ENCODE data around the gene TMC6.
A peak's percentile ranks its signal among the peaks of the same experiment; 100 is the strongest.
"Not testable (repeated sequence)": the region's sequence is repeated elsewhere in the genome, so short reads cannot be mapped to it uniquely, and the experiment has no call there.

The TMC6 gene, protein sequence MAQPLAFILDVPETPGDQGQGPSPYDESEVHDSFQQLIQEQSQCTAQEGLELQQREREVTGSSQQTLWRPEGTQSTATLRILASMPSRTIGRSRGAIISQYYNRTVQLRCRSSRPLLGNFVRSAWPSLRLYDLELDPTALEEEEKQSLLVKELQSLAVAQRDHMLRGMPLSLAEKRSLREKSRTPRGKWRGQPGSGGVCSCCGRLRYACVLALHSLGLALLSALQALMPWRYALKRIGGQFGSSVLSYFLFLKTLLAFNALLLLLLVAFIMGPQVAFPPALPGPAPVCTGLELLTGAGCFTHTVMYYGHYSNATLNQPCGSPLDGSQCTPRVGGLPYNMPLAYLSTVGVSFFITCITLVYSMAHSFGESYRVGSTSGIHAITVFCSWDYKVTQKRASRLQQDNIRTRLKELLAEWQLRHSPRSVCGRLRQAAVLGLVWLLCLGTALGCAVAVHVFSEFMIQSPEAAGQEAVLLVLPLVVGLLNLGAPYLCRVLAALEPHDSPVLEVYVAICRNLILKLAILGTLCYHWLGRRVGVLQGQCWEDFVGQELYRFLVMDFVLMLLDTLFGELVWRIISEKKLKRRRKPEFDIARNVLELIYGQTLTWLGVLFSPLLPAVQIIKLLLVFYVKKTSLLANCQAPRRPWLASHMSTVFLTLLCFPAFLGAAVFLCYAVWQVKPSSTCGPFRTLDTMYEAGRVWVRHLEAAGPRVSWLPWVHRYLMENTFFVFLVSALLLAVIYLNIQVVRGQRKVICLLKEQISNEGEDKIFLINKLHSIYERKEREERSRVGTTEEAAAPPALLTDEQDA

DNA sequence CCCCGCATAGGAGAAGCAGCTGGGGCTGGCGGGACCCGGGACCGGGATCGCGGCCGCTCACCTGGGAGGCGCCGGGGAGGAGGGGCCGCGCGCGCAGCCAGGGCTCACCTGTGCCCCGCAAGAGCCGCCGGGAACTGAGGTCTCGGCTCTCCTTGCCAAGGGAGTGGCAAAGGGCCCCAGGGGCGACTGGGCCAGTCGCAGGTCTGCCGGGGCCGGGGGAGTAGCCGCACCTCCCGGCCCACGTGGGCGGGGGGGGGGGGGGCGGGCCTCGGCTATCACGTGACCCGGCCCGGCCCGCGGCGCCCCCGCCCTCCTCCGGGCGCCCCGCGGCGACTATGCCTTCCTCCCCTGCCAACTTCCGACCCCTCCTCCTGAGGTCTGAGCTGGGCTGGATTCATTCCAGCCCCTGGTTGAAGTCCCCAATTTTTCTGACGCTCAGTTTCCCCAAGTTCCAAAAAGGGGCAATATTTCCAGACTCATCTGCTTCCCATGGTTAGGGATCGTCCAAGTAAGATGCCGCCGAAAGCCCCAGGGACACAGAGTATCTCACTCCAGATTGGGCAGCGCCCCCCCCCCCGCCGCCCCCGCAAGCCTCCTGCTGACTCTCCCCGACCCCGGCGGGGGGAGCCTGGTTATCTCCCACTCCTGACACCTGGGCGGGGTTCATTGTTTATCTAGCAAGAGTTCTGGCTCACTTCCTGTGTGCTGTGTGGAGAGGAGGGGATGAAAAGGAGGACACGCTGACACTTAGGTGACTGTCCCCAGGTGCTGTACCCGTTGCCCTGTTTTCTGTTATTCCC is at the start of gene TMC6:
TMC6 (minus strand) TSS at position 205 of the 800 bp plus-strand sequence. CDS start 1,923 bp downstream, outside the sequence.
- DNase-seq (ENCODE audit: low spot score): peak; percentile 65

DNA sequence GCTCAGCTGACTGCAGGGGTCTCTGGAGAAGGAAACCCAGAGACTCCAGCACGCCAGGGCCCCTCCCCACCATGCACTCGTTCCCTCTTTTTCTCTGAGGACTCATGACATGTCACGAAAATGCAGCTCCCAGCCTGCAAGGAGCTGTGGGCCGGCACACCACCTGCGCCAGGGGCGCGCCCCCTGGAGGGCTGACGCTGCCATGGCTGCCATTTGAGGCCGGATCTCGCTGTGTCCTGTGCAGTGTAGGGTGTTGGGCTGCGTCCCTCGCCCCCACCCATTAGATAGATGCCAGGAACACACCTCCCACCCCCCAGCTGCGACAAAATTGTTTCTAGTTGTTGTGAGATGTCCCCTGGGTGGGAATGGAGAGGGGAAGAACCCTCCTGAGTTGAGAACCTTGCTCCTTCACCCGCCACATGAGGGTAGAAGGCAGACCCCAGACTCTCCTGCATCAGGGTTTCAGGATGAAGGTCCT is 48.0 kb upstream of the TMC6 start:
- DNase-seq (ENCODE audit: low spot score): no peak

DNA sequence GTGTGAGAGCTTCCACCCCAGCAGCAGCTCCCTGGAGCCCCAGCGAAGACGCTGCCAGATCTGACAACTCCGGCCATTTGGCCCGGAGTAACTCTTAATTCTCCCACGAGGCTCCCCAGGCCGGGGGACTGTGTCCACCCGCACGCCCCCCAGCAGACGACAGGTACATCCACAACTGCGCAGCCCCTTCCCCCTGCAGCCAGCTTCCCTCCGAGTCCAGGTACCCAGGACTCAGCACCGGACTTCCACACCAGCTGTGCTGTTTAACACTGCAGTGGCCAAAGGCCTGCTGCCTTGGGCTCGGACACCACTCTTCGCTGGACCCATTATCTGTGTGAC is 47.1 kb upstream of the TMC6 start:
- DNase-seq (ENCODE audit: low spot score): no peak

DNA sequence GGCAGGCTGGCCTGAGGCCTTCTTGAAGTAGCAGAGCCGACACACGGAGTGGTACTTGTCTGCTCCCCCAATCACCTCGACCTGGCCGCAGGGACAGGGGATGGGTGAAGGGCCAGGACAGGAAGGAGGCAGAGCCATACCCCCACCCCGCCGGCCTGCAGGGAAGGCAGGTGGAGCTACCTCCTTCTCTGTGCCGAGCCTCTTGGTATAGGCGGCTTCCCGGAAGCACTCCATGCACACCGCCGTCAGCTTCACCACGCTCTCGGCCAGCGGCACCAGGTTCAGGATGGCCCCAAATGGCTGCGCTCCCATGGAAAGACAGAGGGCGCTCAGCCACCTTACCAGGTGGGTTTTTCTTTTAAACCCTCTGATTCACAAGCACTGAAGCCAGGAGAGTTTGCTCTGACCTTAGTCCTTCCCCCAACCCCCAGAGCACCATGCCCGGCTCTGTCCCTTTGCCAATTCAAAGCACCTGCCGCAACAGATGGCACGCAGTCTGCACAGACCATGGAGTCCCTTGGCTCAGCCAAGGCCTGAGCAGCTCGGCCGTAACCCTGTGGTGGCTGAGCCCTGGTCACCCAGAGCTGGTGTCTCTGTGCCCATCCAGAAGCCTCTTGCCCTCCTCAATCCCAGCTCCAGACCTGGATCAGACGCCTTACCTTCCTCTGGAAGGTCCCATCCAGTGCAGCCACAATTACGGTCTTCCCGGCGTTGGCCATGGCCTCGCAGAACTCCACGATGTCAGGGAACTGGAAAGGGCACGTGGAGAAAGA is 46.5 kb upstream of the TMC6 start:
- DNase-seq (ENCODE audit: low spot score): no peak

DNA sequence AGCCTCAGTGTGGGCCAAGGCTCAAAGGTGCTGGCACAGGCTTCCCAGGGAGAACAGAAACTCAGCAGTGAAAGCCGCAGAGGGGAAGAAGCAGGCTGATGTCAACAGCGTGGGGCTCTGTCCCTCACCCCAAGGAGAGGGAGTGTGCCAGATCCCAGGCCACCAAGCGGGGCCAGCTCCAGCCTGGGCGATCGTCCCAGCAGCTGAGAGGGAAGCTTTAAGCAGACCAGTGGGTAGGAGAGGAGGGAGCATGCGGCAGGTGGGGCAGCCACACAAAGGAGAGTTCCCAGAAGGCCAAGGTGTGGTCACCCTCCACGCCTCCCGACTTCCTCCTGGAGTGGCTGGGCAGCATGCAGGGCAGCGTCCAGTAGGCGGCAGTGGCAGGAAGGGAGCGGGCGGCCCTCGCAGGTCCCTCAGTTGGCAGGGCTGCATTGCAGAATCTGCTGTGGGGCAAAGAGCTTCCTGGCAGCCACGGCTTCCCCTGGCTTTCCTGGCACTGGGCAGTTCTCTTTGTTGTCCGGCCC is 45.9 kb upstream of the TMC6 start:
- no peak for DNase-seq (ENCODE audit: low spot score)

DNA sequence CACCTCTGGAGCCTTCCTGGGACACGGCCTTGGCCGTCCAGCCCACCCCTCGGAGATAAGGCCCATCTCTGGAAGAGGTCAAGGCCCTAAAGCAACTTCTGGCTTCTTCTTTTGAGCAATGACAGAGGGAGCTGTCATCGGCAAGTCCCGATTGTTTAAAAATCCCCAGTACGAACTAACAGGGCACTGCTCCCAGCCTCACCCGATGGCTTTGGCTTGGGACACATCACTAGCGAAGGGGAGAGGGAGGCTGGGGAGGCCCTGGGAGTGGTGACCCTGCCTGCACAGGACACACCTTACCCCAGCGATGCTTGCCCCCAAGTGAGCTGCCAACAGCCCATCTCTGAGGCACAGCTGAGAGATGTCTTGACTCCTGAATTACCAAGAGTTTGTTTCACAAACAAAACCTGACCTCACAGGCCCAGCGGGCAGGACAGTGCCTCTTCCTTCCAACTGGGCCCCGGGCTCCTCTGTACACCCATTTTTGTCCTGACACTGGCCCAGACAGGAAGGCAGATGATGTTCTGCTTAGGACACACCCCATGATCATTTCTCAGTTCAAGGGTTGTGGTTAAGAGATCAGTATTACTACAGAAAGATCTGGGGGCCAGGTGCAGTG is 44.7 kb upstream of the TMC6 start:
- no peak for DNase-seq (ENCODE audit: low spot score)

DNA sequence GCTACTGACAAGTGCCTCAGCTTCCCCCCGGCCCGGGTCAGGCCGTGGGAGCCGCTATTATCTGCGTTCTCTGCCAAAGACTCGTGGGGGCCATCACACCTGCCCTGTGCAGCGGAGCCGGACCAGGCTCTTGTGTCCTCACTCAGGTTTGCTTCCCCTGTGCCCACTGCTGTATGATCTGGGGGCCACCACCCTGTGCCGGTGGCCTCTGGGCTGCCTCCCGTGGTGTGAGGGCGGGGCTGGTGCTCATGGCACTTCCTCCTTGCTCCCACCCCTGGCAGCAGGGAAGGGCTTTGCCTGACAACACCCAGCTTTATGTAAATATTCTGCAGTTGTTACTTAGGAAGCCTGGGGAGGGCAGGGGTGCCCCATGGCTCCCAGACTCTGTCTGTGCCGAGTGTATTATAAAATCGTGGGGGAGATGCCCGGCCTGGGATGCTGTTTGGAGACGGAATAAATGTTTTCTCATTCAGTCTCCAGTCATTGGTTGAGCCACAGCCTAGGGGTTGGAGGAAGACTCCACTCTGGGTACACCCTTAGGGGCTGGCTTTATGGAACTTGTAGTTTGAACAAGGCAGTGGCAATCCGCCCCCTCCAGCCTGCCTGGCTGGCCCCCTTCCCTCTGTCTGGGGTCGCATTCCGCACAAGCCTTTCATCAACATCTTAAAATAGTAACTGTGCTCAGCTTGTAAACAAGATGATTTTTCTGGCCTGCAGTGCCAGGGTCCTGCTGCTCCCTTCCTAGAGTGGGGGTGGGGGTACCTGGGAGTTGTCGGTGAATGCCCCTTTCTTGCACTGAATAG is 43.9 kb upstream of the TMC6 start:
- no peak for DNase-seq (ENCODE audit: low spot score)

DNA sequence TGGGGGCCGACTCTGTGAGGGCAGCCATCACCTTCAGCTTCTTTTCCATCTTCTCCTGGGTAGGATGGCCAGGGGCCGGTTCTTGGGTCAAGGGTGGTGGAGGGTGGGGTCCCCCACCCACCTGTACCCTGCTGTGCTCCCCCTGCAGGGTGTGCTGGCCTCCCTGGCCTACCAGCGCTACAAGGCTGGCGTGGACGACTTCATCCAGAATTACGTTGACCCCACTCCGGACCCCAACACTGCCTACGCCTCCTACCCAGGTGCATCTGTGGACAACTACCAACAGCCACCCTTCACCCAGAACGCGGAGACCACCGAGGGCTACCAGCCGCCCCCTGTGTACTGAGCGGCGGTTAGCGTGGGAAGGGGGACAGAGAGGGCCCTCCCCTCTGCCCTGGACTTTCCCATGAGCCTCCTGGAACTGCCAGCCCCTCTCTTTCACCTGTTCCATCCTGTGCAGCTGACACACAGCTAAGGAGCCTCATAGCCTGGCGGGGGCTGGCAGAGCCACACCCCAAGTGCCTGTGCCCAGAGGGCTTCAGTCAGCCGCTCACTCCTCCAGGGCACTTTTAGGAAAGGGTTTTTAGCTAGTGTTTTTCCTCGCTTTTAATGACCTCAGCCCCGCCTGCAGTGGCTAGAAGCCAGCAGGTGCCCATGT is 43.2 kb upstream of the TMC6 start:
- not testable (repeated sequence) for DNase-seq (ENCODE audit: low spot score)

DNA sequence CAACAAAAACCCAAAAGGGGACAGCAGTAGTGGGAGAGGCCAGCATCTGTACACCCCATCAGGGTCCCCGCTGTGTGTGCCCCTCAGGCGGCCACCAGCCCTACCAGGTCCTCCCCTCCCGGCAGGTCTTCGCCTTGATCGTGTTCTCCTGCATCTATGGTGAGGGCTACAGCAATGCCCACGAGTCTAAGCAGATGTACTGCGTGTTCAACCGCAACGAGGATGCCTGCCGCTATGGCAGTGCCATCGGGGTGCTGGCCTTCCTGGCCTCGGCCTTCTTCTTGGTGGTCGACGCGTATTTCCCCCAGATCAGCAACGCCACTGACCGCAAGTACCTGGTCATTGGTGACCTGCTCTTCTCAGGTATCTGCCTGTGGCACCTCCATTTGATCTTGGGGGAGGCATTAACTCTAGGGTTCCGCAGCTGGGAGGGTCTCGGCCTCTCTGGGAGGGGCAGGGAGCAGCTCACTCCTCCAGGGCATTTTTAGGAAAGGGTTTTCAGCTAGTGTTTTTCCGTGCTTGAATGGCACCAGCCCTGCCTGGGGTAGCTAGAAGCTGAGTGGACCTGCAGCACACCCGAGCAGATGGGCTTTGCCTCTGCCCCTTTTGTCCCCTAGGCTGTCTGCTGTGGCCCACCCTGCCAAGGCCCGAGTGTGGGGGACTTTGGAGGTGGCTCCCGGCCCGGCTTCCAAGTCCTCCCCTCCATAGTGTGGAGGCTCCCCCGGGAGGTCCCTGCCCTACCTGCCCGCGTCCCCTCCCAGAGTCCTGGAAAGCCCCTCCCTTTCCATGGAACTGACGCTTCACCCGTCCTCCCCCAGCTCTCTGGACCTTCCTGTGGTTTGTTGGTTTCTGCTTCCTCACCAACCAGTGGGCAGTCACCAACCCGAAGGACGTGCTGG is 42.4 kb upstream of the TMC6 start:
- DNase-seq (ENCODE audit: low spot score): no peak

DNA sequence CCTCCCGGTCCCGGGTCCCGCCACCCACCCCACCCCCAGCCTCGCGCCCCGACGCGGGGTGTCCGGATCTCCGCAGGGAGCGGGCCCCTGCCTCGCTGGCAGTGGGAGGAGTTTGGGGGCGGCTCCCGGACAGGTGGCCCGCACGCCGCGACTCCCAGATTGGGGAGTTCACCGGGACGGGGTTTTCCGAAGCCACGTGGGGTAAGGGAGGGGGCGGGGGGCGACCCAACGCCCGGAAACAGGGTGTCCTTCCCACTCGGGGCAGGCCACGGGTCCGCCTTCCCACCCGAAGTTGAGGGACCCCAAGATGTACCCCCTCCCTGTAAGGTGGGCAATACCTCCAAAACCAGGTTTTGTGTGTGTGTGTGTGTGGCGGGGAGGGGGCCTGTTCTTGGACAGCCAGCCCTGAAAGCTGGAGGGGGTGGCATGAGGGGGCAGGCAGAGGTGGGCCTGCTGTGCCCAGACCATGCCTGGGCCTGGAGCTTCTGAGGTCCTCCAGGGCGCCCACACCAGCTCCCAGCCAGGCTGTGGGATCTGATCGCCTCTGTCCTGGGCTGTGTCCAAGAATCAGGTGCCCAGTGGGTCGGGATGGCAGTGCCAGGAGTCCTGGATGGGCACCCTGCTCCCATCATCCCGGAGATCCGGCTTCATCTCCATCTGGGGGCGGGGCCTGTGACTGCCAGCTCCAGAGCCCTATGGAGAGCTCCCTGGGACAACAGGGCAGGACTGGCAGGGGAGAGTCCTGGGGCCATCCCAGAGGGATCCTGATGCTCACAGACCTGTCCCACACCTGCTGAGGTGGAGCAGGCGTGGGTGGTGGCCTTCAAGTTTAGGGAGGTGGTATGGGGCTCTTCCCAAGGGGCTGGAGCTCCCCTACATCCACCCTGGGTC is 40.6 kb upstream of the TMC6 start:
- peak; percentile 73 for DNase-seq (ENCODE audit: low spot score)

DNA sequence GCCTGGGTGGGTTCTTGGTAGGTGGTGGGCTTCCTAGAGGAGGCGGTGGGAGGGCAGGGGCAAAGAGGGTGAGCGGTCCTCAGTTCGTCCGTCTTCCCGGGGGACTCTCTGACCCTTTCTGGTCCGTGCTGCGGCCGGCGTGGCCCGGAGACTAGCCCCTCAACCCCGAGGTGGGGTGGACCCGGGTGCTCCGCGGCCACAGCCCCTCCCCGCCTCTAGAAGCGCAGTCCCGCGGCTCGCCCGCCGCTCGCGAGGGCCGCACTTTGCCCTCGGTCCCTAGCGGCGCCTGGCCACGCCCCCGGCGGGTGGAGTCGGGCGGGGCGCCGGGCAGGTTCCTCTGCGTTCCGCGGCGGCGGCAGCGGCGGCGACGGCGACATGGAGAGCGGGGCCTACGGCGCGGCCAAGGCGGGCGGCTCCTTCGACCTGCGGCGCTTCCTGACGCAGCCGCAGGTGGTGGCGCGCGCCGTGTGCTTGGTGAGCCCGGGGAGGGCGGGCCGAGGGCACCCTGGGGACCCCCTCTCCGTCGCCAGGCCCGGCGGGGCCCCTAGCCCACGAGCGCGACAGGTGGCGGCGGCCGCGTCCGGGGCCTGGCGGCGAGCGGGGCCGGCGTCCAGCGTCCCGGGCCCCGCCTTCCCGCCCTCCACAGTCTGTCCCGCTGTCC is 39.8 kb upstream of the TMC6 start, which contains the start of gene SYNGR2:
SYNGR2 (plus strand) TSS at position 340 of the 661 bp plus-strand sequence; CDS start at position 376, 36 bp downstream.
- peak; percentile 81 for DNase-seq (ENCODE audit: low spot score)

DNA sequence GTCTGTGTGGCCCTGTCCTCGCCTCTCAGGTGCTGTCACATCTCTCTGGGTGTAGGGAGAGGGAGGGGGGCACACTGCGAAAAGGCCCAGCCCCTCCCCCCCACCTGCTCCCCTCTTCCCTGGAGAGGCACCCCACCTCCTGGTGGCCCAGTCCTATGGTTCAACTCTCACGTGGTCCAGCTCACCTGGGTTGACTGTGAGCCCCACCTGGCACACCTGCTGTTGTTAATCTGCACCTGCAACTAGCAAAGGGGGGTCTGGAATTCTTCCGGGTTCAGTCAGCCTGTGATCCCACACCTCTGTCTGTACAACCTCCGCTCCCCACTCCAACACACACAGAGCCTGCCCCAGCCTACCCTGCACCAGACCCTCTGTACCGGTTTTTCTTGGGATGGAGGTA is 37.9 kb upstream of the TMC6 start:
- DNase-seq (ENCODE audit: low spot score): no peak

DNA sequence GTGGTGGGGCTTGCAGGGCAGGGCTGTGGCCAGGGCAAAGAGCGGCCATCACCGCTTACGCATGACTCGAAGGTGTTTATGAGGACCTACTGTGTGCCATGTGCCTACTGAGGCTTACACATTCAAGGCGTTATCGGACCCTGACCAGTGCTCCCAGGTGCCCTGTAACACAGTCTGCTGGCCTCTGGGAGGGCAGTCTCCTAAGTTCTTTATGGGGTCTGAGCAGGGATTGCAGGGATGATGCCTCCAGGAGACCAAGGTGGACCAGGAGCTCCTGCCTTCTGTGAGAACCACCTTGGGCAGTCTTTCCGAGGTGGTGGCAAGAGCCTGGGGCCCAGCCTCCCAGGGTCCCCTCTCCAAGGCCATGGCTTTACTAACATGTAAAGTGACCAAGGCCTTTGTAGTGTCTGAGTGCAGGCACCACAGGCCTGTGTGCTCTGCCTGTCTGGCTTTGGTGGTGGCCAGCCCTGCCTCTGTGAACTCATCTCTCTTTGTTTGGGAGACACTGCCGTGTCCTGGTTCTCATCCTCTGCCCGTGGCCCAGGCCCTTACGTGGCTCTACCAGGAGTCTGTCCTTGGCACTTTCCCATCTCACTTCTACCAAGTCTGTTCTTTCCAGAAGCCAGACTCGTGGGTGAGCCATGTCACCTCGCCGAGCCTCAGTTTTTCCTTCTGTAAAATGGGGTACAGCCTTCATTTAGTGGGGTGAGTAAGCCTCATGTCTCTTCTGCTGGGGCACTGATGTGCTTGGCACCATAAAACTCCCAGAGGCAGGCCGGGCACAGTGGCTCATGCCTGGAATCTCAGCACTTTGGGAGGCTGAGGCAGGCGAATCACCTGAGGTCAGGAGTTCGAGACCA is 36.4 kb upstream of the TMC6 start:
- DNase-seq (ENCODE audit: low spot score): no peak

DNA sequence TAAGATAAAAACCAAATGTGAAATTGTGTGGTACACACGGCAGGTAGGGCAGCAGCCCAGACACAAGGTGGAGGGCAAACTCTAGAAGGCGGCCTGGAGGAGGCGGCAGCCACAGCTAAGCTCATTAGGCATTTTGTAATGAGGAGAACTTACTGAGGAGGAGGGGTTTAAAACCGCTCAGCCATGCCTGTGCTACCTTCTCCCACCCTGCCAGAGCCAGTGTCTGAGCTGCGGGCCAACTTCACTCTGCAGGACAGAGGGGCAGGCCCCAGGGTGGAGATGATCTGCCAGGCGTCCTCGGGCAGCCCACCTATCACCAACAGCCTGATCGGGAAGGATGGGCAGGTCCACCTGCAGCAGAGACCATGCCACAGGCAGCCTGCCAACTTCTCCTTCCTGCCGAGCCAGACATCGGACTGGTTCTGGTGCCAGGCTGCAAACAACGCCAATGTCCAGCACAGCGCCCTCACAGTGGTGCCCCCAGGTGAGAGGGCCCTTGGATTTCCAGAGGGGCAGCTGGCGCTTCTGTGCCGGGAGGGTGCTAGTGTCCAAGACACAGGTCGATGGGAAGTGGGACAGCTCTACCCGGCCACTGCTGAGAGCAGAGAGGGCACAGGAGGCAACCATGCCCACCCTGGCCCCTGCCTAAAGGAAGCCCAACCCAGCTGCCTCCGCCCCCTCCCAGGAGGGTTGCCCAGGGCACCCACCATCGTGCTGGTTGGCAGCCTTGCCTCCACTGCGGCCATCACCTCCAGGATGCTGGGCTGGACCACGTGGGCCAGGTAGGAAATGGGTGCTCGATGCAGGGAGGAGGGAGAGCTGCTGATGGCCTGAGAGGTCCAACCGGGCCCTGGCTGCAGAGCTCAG is 35.6 kb upstream of the TMC6 start:
- DNase-seq (ENCODE audit: low spot score): no peak

Measured in RKO (cell line).